Keratinocyte (primary cell): ENCODE data around the gene ZNF354C. TPM values are rescaled to one million over a fixed set of nuclear protein-coding genes. Genes with fewer than 3 reads are reported as not detected.

Experiments used
- DNase-seq: peaks from one replicate; pipeline ENCODE4 v3.0.0-alpha.2; 2011; ENCODE audit warnings: low read depth, missing footprints, low spot score
- FAIRE-seq: peaks from 2 replicates; lab custom pipeline; 2011; peaks lifted over from hg19 to GRCh38; lab: Jason Lieb, UNC
- H2AFZ ChIP-seq: 2 replicates; pipeline ENCODE4 v1.6.0; 2012; ENCODE audit warnings: low read length, control low read depth, inconsistent platforms; ENCODE audit not compliant: control insufficient read depth
- H3K27ac ChIP-seq: 2 replicates; pipeline ENCODE4 v1.5.1; 2011; ENCODE audit warnings: low read length; ENCODE audit not compliant: control insufficient read depth, insufficient read depth
- H3K27me3 ChIP-seq: 3 replicates; pipeline ENCODE4 v1.6.0; 2011; ENCODE audit warnings: low read length; ENCODE audit not compliant: control insufficient read depth, insufficient read depth; ENCODE audit errors: extremely low read depth
- H3K36me3 ChIP-seq, 2 experiments: 2 replicates in 1 of 2; 3 replicates in 1 of 2; pipeline ENCODE4 v1.5.1; 2011; ENCODE audit warnings: low read length in 2 of 2, mild to moderate bottlenecking in 1 of 2; ENCODE audit not compliant: control insufficient read depth in 2 of 2, insufficient read depth in 2 of 2; ENCODE audit errors: extremely low read depth in 1 of 2
- H3K4me1 ChIP-seq: 3 replicates; pipeline ENCODE4 v1.5.1; 2011; ENCODE audit warnings: low read length; ENCODE audit not compliant: control insufficient read depth, insufficient read depth; ENCODE audit errors: extremely low read depth
- H3K4me2 ChIP-seq: 3 replicates; pipeline ENCODE4 v1.6.0; 2011; ENCODE audit warnings: low read depth, low read length; ENCODE audit not compliant: control insufficient read depth, insufficient read depth; ENCODE audit errors: extremely low read depth
- H3K4me3 ChIP-seq, 3 experiments: fragments of 200-600 bp in 1 of 3; sonication (generic) in 1 of 3; 2 replicates in 2 of 3; 3 replicates in 1 of 3; pipeline ENCODE4 v1.5.1; 2011 to 2016; ENCODE audit warnings: low read length in 3 of 3, mild to moderate bottlenecking in 3 of 3, control low read depth in 2 of 3, inconsistent platforms in 1 of 3, low read depth in 1 of 3, mixed read lengths in 1 of 3, mixed run types in 1 of 3, moderate library complexity in 1 of 3; ENCODE audit not compliant: control insufficient read depth in 2 of 3, insufficient read depth in 2 of 3; ENCODE audit errors: extremely low read depth in 1 of 3
- H3K79me2 ChIP-seq: 2 replicates; pipeline ENCODE4 v1.6.0; 2012; ENCODE audit warnings: low read length; ENCODE audit not compliant: control insufficient read depth, insufficient read depth
- H3K9ac ChIP-seq: 3 replicates; pipeline ENCODE4 v1.6.0; 2011; ENCODE audit warnings: low read length; ENCODE audit not compliant: control insufficient read depth, insufficient read depth; ENCODE audit errors: extremely low read depth
- H3K9me1 ChIP-seq: 3 replicates; pipeline ENCODE4 v1.6.0; 2011; ENCODE audit warnings: low read length; ENCODE audit not compliant: control insufficient read depth, insufficient read depth; ENCODE audit errors: extremely low read depth
- H3K9me3 ChIP-seq: 2 replicates; pipeline ENCODE4 v1.5.1; 2012; ENCODE audit warnings: low read depth, low read length; ENCODE audit not compliant: control insufficient read depth
- H4K20me1 ChIP-seq: 3 replicates; pipeline ENCODE4 v1.6.0; 2011; ENCODE audit warnings: low read length; ENCODE audit not compliant: control insufficient read depth, insufficient read depth; ENCODE audit errors: extremely low read depth
- CTCF ChIP-seq, 3 experiments: IDR thresholded peaks in 1 of 3; conservative IDR thresholded peaks in 1 of 3; optimal IDR thresholded peaks in 1 of 3; 2 replicates in 2 of 3; 3 replicates in 1 of 3; pipeline versions ENCODE3 to v1.5.1; 2011; ENCODE audit warnings: low read length in 3 of 3, mild to moderate bottlenecking in 3 of 3, moderate library complexity in 2 of 3, control low read depth in 1 of 3, inconsistent platforms in 1 of 3; ENCODE audit not compliant: insufficient read depth in 2 of 3; ENCODE audit errors: extremely low read depth in 1 of 3
- EZH2 ChIP-seq: IDR thresholded peaks from one replicate; pipeline ENCODE4 v1.6.1; 2012; ENCODE audit warnings: inconsistent platforms, mild to moderate bottlenecking, low read length, moderate library complexity
- dilution Hi-C: fragments of 300-500 bp; cut with MboI; formaldehyde crosslinking; loops from one replicate; pipeline ENCODE4 v1.7.0; 2020; ENCODE audit warnings: low sequenced_read_pairs; ENCODE audit not compliant: extremely low pct_ligation_motif_present
- polyA plus RNA-seq, 5 experiments: library from polyadenylated mRNA; depleted of rRNA in 3 of 5; stranded (reverse) in 3 of 5; stranded (forward) in 1 of 5; unstranded in 1 of 5; fragments of >200 nt; gene quantifications; 1 replicate in 1 of 5; 2 replicates in 3 of 5; 3 replicates in 1 of 5; pipeline versions ENCODE4 v1.2.1 to v1.2.3, GENCODE V29; 2011 to 2012; ENCODE audit warnings: missing spikeins in 2 of 5, low read depth in 1 of 5, low replicate concordance in 1 of 5

ZNF354C gene
- polyA plus RNA-seq, 1 donor (not counting 4 experiments of a cell fraction or from before 2014, with no cell fraction given) = 2.7 TPM

- Histone ChIP-seq H3K27me3 (no peaks in the 10 kb centered on the region), H2AFZ (no peak overlapping the region), H3K79me2 (no peaks in the 10 kb centered on the region), H4K20me1 (no peaks in the 10 kb centered on the region), H3K27ac (no peak overlapping the region), H3K4me3 (no peak overlapping the region), H3K36me3 (no peaks in the 10 kb centered on the region), H3K4me2 (no peak overlapping the region), H3K4me1 (no peaks in the 10 kb centered on the region), H3K9me1 (no peaks in the 10 kb centered on the region), H3K9ac (no peak overlapping the region), H3K9me3 (peaks cover 19% of the 10 kb centered on the region)
- no peak for FAIRE-seq
- DNase-seq = no peak
- TF ChIP-seq EZH2 = no peak
- TF ChIP-seq CTCF (optimal IDR thresholded peaks at IDR 0.05 in 1 of 3, IDR thresholded peaks at IDR 0.05 in 1 of 3, conservative IDR thresholded peaks at IDR 0.05 in 1 of 3; ENCODE audit: extremely low read depth in 1 of 3, insufficient read depth in 2 of 3, low read length in 3 of 3) = no peak
- dilution Hi-C loops = no loop called here
Measured at GRCh38 chr5:179128041-179128365, 67.8 kb downstream of the ZNF354C start.

- no peak overlapping the region for H3K9ac ChIP-seq
- no peaks in the 10 kb centered on the region for H3K79me2 ChIP-seq
- H3K27ac ChIP-seq = no peak overlapping the region
- H3K4me2 ChIP-seq = no peak overlapping the region
- H3K4me3 ChIP-seq = no peak overlapping the region
- TF ChIP-seq CTCF (optimal IDR thresholded peaks at IDR 0.05 in 1 of 3, IDR thresholded peaks at IDR 0.05 in 1 of 3, conservative IDR thresholded peaks at IDR 0.05 in 1 of 3; ENCODE audit: extremely low read depth in 1 of 3, insufficient read depth in 2 of 3, low read length in 3 of 3) (no peak), EZH2 (no peak)
- dilution Hi-C loops = no loop called here
- H3K9me3 ChIP-seq = peaks cover 19% of the 10 kb centered on the region
- FAIRE-seq = no peak
- H3K4me1 ChIP-seq = no peaks in the 10 kb centered on the region
- no peaks in the 10 kb centered on the region for H3K9me1 ChIP-seq
- no peaks in the 10 kb centered on the region for H3K36me3 ChIP-seq
- no peaks in the 10 kb centered on the region for H4K20me1 ChIP-seq
- no peak for DNase-seq
- H3K27me3 ChIP-seq = no peaks in the 10 kb centered on the region
- H2AFZ ChIP-seq = no peak overlapping the region
Measured at GRCh38 chr5:179128976-179129375, 68.8 kb downstream of the ZNF354C start.
